OCI-LY7 (cell line): Measurements from ENCODE around the gene SAP30L. TPM values are rescaled to one million over a fixed set of nuclear protein-coding genes. Genes with fewer than 3 reads are reported as not detected.

Experiments used
- BruUV-seq: library from RNA; stranded (reverse); fragments of 400-500 nt; replicated peaks from 2 replicates; lab custom pipeline; 2021; lab: Mats Ljungman, UMichigan
- CTCF ChIA-PET: fragments of 300-600 bp; sonication (Branson Sonifier 250); formaldehyde crosslinking; loops from one replicate; lab custom pipeline; 2022; ENCODE audit warnings: antibody characterized with exemption; ENCODE audit not compliant: unreplicated experiment; lab: Charles Lee
- POLR2A ChIA-PET: fragments of 300-600 bp; sonication (Branson Sonifier 250); formaldehyde crosslinking; loops from one replicate; lab custom pipeline; 2022; ENCODE audit warnings: antibody characterized with exemption; lab: Charles Lee
- DNase-seq: peaks from one replicate; pipeline ENCODE4 v3.0.0-alpha.2; 2015; ENCODE audit warnings: low spot score
- H2AFZ ChIP-seq: fragments of 200-600 bp; sonication (generic), shearing (Covaris generic); 2 replicates; pipeline ENCODE4 v1.6.1; 2014; ENCODE audit warnings: mild to moderate bottlenecking, antibody characterized with exemption, low read length, moderate library complexity
- H3K27ac ChIP-seq: fragments of 200-600 bp; sonication (generic); 2 replicates; pipeline ENCODE4 v1.5.1; 2014; ENCODE audit warnings: mixed run types, low read depth, mild to moderate bottlenecking, moderate library complexity, low read length, inconsistent platforms; ENCODE audit not compliant: poor library complexity, severe bottlenecking
- H3K36me3 ChIP-seq: fragments of 200-600 bp; sonication (generic); 2 replicates; pipeline ENCODE4 v1.6.1; 2014; ENCODE audit warnings: mild to moderate bottlenecking, antibody characterized with exemption, low read length, moderate library complexity, mixed read lengths; ENCODE audit not compliant: insufficient read depth
- H3K4me1 ChIP-seq: fragments of 200-600 bp; sonication (generic); 2 replicates; pipeline ENCODE4 v1.5.1; 2014; ENCODE audit warnings: mild to moderate bottlenecking, low read length; ENCODE audit not compliant: insufficient read depth, poor library complexity, severe bottlenecking
- H3K4me2 ChIP-seq: fragments of 200-600 bp; sonication (generic); 2 replicates; pipeline ENCODE4 v1.6.1; 2014; ENCODE audit warnings: mild to moderate bottlenecking, low read length
- H3K4me3 ChIP-seq: fragments of 200-600 bp; sonication (generic); 2 replicates; pipeline ENCODE4 v1.5.1; 2014; ENCODE audit warnings: mild to moderate bottlenecking, low read depth, low read length; ENCODE audit not compliant: poor library complexity, severe bottlenecking
- H3K79me2 ChIP-seq: fragments of 200-600 bp; sonication (generic); 2 replicates; pipeline ENCODE4 v1.6.1; 2016; ENCODE audit warnings: low read depth, mild to moderate bottlenecking, low read length, moderate library complexity, mixed read lengths; ENCODE audit not compliant: insufficient read depth
- H3K9me2 ChIP-seq: fragments of 200-600 bp; sonication (generic); 2 replicates; pipeline ENCODE4 v1.6.1; 2016; ENCODE audit warnings: mild to moderate bottlenecking, low read length, mixed read lengths; ENCODE audit not compliant: insufficient read depth
- H3K9me3 ChIP-seq: fragments of 200-600 bp; sonication (generic); 2 replicates; pipeline ENCODE4 v1.6.1; 2014; ENCODE audit warnings: mild to moderate bottlenecking, mixed run types, low read length, mixed read lengths
- H4K20me1 ChIP-seq: fragments of 200-600 bp; sonication (generic); 2 replicates; pipeline ENCODE4 v1.6.1; 2014; ENCODE audit warnings: mild to moderate bottlenecking, antibody characterized with exemption, low read length, moderate library complexity, mixed read lengths; ENCODE audit not compliant: insufficient read depth
- CTCF ChIP-seq: fragments of 200-600 bp; sonication (generic); conservative IDR thresholded peaks from 2 replicates; pipeline ENCODE4 v1.5.1; 2014; ENCODE audit warnings: mild to moderate bottlenecking, antibody characterized with exemption, low read length, moderate library complexity, mixed read lengths
- EZH2phosphoT487 ChIP-seq: fragments of 200-600 bp; sonication (generic); IDR thresholded peaks from 2 replicates; pipeline ENCODE4 v1.6.1; 2018; ENCODE audit warnings: low read depth, borderline replicate concordance, mild to moderate bottlenecking, mixed run types, antibody characterized with exemption, low read length, moderate library complexity, mixed read lengths
- intact Hi-C: fragments of 100-400 bp; cut with micrococcal nuclease; formaldehyde crosslinking; loops from one replicate; pipeline ENCODE4 v1.10.0; 2022; ENCODE audit not compliant: unreplicated experiment
- total RNA-seq, 2 experiments: library from RNA; depleted of rRNA in 1 of 2; stranded (reverse); fragments of >200 nt in 1 of 2; shearing (Covaris generic) in 1 of 2; gene quantifications; 2 replicates each; pipeline ENCODE4 v1.2.3, GENCODE V29; 2014 to 2022

Gene SAP30L
- total RNA-seq, 2 experiments from 2014 or later: 37.5 to 38.7 TPM

DNA sequence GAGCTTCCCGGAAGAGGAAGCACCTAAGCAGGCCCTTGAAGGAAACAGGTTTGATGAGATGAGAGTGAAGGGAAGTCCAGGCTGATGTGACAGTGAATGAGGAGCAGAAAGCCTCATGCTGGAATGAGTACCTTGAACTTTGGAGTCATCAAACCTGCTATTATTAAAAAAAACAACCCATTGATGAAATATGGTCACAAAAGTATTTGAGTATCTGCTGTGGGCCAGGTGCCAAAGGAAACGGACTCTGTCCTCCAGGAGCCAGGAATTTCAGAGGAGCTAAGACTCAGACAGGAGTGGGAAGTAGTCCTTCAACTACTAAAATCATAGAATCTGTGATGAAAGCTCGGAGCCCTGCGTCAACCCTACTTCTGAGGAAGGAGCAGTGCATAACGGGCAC lies 20.4 kb downstream of the SAP30L start:
- no peak for DNase-seq
- no peaks in the 10 kb centered on the region for H4K20me1 ChIP-seq
- no peaks in the 10 kb centered on the region for H3K4me1 ChIP-seq
- intact Hi-C loops: no loop called here
- H3K27ac ChIP-seq: no peak overlapping the region
- no peaks in the 10 kb centered on the region for H3K36me3 ChIP-seq
- CTCF ChIA-PET: no interaction called here
- H3K4me2 ChIP-seq: no peak overlapping the region
- H3K9me3 ChIP-seq: no peaks in the 10 kb centered on the region
- no peak overlapping the region for H2AFZ ChIP-seq
- H3K79me2 ChIP-seq: no peaks in the 10 kb centered on the region
- TF ChIP-seq EZH2phosphoT487 (no peak), CTCF (no peak)
- H3K4me3 ChIP-seq: no peak overlapping the region
- no peaks in the 10 kb centered on the region for H3K9me2 ChIP-seq
- POLR2A ChIA-PET: interaction anchor here (0.6 to 0.7 kb wide), 2 partner anchors 9 to 377 kb away, joined by 3 to 4 read pairs; no protein-coding TSS in a partner anchor
- BruUV-seq: no TSS peak

- Histone ChIP-seq H3K4me1 (no peaks in the 10 kb centered on the region), H3K36me3 (no peaks in the 10 kb centered on the region), H3K4me2 (no peak overlapping the region), H4K20me1 (no peaks in the 10 kb centered on the region), H3K9me3 (no peaks in the 10 kb centered on the region), H3K9me2 (no peaks in the 10 kb centered on the region), H3K27ac (no peak overlapping the region), H3K4me3 (no peak overlapping the region), H2AFZ (no peak overlapping the region), H3K79me2 (no peaks in the 10 kb centered on the region)
- BruUV-seq: no TSS peak
- intact Hi-C loops: loop anchor here (1.0 kb wide), 2 partner anchors 110 to 144 kb away; no protein-coding TSS in a partner anchor
- TF ChIP-seq CTCF (no peak), EZH2phosphoT487 (no peak)
- POLR2A ChIA-PET: interaction anchor here (0.5 to 0.7 kb wide), 2 partner anchors 178 to 377 kb away, joined by 3 to 4 read pairs; no protein-coding TSS in a partner anchor
- DNase-seq: no peak
- CTCF ChIA-PET: interaction anchor here (0.6 to 0.9 kb wide), 2 partner anchors 17 to 112 kb away, joined by 3 read pairs; no protein-coding TSS in a partner anchor
These were observed 20.9 kb downstream of the SAP30L start for GRCh38 chr5:154466671-154467070.

- Histone ChIP-seq H2AFZ (no peak overlapping the region), H4K20me1 (no peaks in the 10 kb centered on the region), H3K9me2 (no peaks in the 10 kb centered on the region), H3K4me2 (no peak overlapping the region), H3K79me2 (no peaks in the 10 kb centered on the region), H3K27ac (no peak overlapping the region), H3K4me1 (no peaks in the 10 kb centered on the region), H3K9me3 (no peaks in the 10 kb centered on the region), H3K4me3 (no peak overlapping the region), H3K36me3 (no peaks in the 10 kb centered on the region)
- CTCF ChIA-PET: interaction anchor here (0.9 kb wide), 1 partner anchor 18 kb away, joined by 3 read pairs; no protein-coding TSS in a partner anchor
- TF ChIP-seq EZH2phosphoT487 (no peak), CTCF (peak; percentile 94)
- intact Hi-C loops: loop anchor here (1.0 kb wide), 2 partner anchors 108 to 142 kb away; no protein-coding TSS in a partner anchor
- POLR2A ChIA-PET: interaction anchor here (0.7 kb wide), 1 partner anchor 73 kb away, joined by 3 read pairs; no protein-coding TSS in a partner anchor
- DNase-seq: peak; percentile 69
- BruUV-seq: no TSS peak
These were observed 22.0 kb downstream of the SAP30L start for GRCh38 chr5:154467655-154468354.
